ENCODE data around the gene ELMO3. TPM values are rescaled to one million over a fixed set of nuclear protein-coding genes. Genes with fewer than 3 reads are reported as not detected.

The ELMO3 gene
- total and polyA plus RNA-seq, 2 of the 13 experiments (the other 11 are each of a cell fraction or from before 2014, with no cell fraction given), result 2.6 to 4.0 TPM

DNA sequence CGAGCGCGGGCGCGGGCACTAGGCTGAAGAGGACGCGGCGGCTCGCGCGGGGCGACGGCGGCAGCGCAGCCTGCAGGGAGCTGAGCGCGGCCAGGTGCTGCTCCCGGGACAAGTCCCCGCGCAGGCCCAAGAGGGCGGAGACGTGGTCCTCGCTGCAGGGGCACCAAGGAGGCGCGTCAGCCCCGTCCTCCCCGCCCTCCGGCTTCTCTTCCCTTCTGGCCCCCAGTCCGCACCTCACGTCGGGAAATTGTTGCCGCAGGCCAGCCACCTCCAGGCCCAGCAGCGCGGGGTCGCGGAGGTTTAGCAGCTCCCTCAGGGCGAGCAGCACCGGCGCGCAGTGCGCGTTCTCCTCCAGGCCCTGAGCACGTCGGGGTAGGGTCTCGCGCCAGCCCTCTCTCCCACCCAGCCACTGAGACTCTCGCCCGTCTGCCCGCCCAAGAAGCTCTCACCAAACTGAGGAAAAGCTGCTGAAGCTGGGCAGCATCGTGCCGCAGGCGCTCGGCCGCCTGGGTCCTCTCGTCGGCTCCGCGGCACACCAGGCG, 14.4 kb upstream of the ELMO3 start (continued):
- TF ChIP-seq, protein P1, sequence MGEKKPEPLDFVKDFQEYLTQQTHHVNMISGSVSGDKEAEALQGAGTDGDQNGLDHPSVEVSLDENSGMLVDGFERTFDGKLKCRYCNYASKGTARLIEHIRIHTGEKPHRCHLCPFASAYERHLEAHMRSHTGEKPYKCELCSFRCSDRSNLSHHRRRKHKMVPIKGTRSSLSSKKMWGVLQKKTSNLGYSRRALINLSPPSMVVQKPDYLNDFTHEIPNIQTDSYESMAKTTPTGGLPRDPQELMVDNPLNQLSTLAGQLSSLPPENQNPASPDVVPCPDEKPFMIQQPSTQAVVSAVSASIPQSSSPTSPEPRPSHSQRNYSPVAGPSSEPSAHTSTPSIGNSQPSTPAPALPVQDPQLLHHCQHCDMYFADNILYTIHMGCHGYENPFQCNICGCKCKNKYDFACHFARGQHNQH (CRISPR knock-in tag; IDR thresholded peaks at IDR 0.05), result no peak
- no peak for TF ChIP-seq LCORL (IDR thresholded peaks at IDR 0.05)
- no peak for TF ChIP-seq LCORL (CRISPR knock-in tag; IDR thresholded peaks at IDR 0.05)
- no peak for TF ChIP-seq TCF7L2 (IDR thresholded peaks at IDR 0.05; ENCODE audit: low read depth, low read length)
- TF ChIP-seq SMAD1 (CRISPR knock-in tag; IDR thresholded peaks at IDR 0.05; ENCODE audit: borderline replicate concordance, low read depth), result no peak
- TF ChIP-seq, protein P2, sequence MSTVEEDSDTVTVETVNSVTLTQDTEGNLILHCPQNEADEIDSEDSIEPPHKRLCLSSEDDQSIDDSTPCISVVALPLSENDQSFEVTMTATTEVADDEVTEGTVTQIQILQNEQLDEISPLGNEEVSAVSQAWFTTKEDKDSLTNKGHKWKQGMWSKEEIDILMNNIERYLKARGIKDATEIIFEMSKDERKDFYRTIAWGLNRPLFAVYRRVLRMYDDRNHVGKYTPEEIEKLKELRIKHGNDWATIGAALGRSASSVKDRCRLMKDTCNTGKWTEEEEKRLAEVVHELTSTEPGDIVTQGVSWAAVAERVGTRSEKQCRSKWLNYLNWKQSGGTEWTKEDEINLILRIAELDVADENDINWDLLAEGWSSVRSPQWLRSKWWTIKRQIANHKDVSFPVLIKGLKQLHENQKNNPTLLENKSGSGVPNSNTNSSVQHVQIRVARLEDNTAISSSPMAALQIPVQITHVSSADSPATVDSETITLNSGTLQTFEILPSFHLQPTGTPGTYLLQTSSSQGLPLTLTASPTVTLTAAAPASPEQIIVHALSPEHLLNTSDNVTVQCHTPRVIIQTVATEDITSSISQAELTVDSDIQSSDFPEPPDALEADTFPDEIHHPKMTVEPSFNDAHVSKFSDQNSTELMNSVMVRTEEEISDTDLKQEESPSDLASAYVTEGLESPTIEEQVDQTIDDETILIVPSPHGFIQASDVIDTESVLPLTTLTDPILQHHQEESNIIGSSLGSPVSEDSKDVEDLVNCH (CRISPR knock-in tag; IDR thresholded peaks at IDR 0.05), result no peak
- TF ChIP-seq ZFP36L2 (CRISPR knock-in tag; IDR thresholded peaks at IDR 0.05), result no peak
- TF ChIP-seq, protein P3, sequence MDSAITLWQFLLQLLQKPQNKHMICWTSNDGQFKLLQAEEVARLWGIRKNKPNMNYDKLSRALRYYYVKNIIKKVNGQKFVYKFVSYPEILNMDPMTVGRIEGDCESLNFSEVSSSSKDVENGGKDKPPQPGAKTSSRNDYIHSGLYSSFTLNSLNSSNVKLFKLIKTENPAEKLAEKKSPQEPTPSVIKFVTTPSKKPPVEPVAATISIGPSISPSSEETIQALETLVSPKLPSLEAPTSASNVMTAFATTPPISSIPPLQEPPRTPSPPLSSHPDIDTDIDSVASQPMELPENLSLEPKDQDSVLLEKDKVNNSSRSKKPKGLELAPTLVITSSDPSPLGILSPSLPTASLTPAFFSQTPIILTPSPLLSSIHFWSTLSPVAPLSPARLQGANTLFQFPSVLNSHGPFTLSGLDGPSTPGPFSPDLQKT (CRISPR knock-in tag; IDR thresholded peaks at IDR 0.05; ENCODE audit: borderline replicate concordance), result no peak
- no peak for TF ChIP-seq NFRKB (IDR thresholded peaks at IDR 0.05)

All from HepG2 (cell line).